Mononuclear cell (primary cell): ENCODE measurements around the gene ENTHD1. TPM values are rescaled to one million over a fixed set of nuclear protein-coding genes. Genes with fewer than 3 reads are reported as not detected.
A peak's percentile ranks its signal among the peaks of the same experiment; 100 is the strongest.
"Not testable (repeated sequence)": the region's sequence is repeated elsewhere in the genome, so short reads cannot be mapped to it uniquely, and the experiment has no call there.

ENCODE experiments used
- H3K27me3 ChIP-seq: 2 replicates; pipeline ENCODE4 v1.6.0; 2011; ENCODE audit warnings: low read length, control low read depth; ENCODE audit not compliant: insufficient read depth
- H3K4me1 ChIP-seq: 2 replicates; pipeline ENCODE4 v1.5.1; 2011; ENCODE audit warnings: mild to moderate bottlenecking, low read length, control low read depth; ENCODE audit not compliant: insufficient read depth
- H3K4me3 ChIP-seq: 2 replicates; pipeline ENCODE4 v1.5.1; 2011; ENCODE audit warnings: mild to moderate bottlenecking, low read length, moderate library complexity
- H3K9me3 ChIP-seq: 2 replicates; pipeline ENCODE4 v1.5.1; 2011; ENCODE audit warnings: low read depth, mild to moderate bottlenecking, control low read depth, low read length
- total RNA-seq: library from RNA; depleted of rRNA; stranded (reverse); fragments of >200 nt; gene quantifications from one replicate; pipeline ENCODE4 v1.2.3, GENCODE V29; 2012

The ENTHD1 gene
- total RNA-seq, 1 donor: 0.10 TPM

DNA sequence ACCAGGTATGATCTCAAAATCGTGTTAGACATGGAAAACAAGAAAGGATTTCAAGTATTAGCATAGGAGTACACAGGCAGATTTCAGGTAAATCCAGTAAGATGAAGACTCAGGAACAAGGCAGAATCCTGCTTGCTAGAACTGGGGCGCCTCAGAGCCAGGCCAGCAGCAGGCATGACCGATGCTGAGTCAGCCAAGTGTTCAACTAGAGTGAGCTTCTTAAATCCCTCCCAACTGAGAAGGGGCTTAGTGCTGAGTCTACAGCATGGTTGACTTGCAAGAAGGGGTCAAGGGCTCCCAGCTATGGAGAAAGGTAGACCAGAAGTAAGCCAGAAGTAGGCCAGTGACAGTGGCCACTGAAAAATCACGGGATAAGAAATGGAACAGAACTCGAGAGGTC, 19.8 kb upstream of the ENTHD1 start:
- H3K4me3 ChIP-seq: no peak overlapping the region
- H3K27me3 ChIP-seq: no peaks in the 10 kb centered on the region
- no peaks in the 10 kb centered on the region for H3K9me3 ChIP-seq
- peaks cover 85% of the 10 kb centered on the region for H3K4me1 ChIP-seq

DNA sequence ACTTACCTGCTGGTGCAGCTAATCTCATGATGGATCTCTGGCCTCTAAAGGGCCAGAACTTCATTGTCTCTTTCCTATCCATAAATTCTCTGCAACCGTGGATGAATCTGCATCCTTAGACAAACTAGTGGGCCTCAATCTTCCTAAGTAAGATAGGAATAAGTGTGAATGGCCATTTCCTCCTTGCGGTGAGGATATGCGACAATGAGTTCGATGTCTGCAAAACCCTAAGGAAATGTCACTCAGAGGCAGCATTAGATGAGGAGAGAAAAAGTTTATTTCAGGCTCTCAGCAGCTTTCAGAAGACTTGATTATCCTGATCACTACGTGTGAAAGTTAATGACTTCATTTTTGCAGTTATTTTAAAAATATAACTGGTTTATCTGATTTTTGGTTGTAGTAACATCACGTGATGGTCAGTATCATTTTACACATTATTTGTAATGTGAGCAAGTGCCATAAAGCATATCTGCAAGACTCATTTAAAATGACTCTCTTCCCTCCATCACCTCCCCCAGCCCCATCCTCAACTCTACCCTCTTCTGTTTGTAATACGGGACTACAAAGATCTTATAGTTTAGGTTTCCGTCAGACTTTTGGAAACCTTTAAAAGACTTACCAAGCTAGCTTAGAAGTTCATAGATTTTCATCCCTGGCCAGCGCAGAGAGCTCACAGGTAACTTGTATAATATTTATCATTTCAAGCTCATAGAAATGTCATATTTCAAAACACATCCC, 17.5 kb upstream of the ENTHD1 start:
- H3K27me3 ChIP-seq: no peaks in the 10 kb centered on the region
- H3K4me1 ChIP-seq: peaks cover 72% of the 10 kb centered on the region
- no peaks in the 10 kb centered on the region for H3K9me3 ChIP-seq
- no peak overlapping the region for H3K4me3 ChIP-seq

DNA sequence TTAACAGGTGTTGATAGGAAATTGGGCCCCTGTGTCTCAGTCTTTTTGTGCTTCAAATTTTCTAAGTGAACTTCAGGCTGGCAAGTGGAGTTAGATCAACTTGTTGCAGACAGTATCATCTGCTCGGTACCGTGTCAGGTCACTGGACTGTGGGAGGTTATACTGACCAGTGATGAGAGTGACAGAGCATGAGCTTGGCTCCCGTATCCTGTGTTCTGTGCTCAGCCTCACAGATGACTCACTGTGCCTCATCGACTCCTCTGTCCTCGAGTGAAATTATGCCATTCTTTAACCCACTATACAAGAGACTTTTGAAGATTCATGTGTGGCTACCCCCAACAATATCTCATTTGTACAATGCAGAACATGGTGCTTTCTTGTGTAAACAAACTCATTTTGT, 15.2 kb upstream of the ENTHD1 start:
- Histone ChIP-seq H3K4me1 (peaks cover 49% of the 10 kb centered on the region), H3K4me3 (no peak overlapping the region), H3K9me3 (no peaks in the 10 kb centered on the region)

DNA sequence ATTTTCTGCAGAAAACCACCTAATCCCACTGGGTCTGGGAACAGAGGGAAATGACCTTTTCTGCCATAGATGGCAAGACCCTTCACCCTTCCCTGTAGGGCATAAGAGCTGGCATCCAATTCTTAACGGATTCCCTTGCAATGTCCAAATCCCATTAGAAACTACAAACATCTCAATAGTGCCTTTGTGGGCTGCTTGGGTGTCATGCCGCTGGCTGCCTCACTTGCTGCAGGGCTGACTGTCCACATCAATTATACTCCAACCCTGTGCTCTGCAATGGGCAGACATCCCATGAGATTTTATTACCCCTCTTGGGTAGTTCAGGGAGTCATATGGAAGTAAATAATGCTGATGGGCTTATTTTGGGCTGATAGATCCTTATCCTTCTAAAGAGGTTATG, 14.6 kb upstream of the ENTHD1 start:
- no peaks in the 10 kb centered on the region for H3K27me3 ChIP-seq
- peaks cover 43% of the 10 kb centered on the region for H3K4me1 ChIP-seq
- no peaks in the 10 kb centered on the region for H3K9me3 ChIP-seq
- peak overlapping the region; percentile 12 for H3K4me3 ChIP-seq

More for the DNA sequence above, 15.2 kb upstream of the ENTHD1 start:
- H3K27me3 ChIP-seq: no peaks in the 10 kb centered on the region

DNA sequence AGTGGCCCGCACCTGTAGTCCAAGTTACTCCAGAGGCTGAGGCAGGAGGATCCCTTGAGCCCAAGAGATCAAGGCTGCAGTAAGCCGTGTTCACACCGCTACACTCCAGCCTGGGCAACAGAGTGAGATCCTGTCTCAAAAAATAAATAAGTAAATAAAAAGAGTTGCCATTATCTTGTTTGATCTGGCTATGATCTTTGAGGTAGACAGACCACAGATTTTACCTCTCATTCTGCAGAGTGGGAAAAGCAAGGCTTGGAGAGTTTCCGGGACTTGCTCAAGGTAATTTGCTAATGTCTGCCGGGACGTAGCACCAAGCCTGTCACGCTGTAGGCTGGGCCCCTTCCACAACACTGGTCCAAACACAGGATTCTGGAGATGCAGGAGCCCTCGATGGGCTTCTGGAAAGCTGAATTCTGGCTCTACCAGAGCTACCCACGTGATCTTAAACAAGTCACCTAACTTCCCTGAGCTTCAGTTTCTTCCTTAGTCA, 14.1 kb upstream of the ENTHD1 start:
- no peaks in the 10 kb centered on the region for H3K9me3 ChIP-seq
- peak overlapping the region; percentile 12 for H3K4me3 ChIP-seq
- peaks cover 39% of the 10 kb centered on the region for H3K4me1 ChIP-seq
- H3K27me3 ChIP-seq: no peaks in the 10 kb centered on the region

DNA sequence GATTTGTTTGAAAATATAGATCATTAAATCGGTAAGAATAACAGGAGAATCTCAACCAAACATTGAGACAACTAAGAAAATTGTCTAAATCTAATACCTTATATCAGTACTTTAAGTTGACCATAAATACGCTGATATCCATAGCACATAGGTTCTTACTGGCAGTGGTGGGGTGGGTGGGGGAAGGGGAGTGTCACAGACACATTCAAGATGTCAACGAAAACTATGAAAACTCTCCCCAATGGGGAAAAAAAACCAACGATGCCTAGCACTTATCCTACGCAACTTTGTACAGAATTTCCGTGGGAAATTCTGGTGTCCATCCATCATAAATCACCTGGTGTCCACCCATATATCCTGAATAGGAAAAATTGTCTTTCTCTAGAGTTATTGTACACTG, 13.5 kb upstream of the ENTHD1 start:
- peak overlapping the region; percentile 12 for H3K4me3 ChIP-seq
- peaks cover 33% of the 10 kb centered on the region for H3K4me1 ChIP-seq
- H3K27me3 ChIP-seq: no peaks in the 10 kb centered on the region
- H3K9me3 ChIP-seq: no peaks in the 10 kb centered on the region

DNA sequence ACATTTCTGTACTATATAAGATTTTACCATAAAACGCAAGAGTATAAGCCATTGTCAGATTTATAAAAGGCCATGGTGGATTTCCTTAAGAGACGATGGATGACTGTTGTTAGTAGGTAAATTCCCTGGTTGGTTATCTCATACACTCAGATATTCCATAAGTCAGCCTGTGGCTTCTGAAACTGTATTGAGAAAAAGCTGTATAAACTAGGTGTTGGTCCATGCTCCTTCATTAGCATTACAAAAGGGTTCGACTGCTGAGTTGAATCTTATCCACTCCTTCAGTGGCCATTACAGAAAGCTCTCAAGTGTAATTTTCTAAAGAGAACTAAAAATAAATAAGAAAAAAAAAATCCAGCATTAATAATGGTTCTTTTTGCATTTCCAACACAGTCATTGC, 12.6 kb upstream of the ENTHD1 start:
- no peaks in the 10 kb centered on the region for H3K9me3 ChIP-seq
- H3K27me3 ChIP-seq: no peaks in the 10 kb centered on the region
- H3K4me1 ChIP-seq: peaks cover 28% of the 10 kb centered on the region
- peak overlapping the region; percentile 65 for H3K4me3 ChIP-seq

DNA sequence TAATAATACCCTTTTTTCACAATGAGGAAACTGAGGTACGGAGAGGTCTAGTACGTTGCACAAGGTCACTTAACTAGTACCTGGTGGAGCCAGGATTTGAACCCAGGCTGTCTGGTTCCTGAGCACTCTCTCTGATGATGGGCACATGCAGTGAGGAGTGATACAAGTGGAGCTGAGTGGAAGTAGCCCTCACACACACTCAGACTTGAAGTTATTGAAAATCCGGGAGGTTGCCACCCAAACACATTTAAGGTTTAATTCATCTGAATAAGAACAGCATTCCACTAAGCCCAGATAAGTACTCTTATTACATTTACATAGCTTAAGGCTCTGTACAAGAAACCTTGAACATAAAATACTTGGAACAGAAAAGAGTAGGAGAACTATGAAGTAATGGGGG, 12.1 kb upstream of the ENTHD1 start:
- H3K4me3 ChIP-seq: peak overlapping the region; percentile 65
- peaks cover 27% of the 10 kb centered on the region for H3K4me1 ChIP-seq
- H3K9me3 ChIP-seq: no peaks in the 10 kb centered on the region
- no peaks in the 10 kb centered on the region for H3K27me3 ChIP-seq

DNA sequence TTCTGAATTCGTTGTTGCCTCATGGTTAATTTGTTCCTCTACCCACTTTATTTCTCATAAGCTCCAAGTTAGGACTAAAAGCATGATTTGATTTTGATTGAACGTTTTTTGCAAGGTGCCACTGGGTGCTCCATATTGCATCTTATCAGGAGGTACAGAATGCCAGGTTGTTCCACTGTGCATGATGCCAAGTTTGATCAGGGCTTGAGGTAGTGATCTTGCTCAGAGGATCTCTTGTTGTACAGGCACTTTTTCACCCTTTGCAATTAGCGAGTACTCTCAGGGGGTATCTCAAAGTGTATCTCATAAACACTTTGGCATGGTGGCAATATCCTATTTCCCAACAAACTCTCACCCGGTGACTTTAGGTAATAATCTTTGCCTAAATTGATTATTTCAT, 11.3 kb upstream of the ENTHD1 start:
- no peaks in the 10 kb centered on the region for H3K27me3 ChIP-seq
- no peaks in the 10 kb centered on the region for H3K9me3 ChIP-seq
- H3K4me3 ChIP-seq: peak overlapping the region; percentile 65
- H3K4me1 ChIP-seq: peaks cover 29% of the 10 kb centered on the region

DNA sequence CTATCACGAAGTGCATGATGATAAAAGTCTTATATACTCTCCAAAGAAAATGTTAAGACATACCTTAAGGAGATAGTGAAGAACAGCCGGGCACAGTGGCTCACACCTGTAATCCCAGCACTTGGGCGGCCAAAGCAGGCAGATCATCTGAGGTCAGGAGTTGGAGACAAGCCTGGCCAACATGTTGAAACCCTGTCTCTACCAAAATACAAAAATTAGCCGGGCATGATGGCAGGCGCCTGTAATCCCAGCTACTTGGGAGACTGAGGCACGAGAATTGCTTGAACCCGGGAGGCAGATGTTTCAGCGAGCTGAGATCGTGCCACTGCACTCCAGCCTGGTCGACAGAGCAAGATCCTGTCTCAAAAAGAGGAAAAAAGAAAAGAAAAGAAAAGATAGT, 10.5 kb upstream of the ENTHD1 start:
- H3K27me3 ChIP-seq, H3K9me3 ChIP-seq: not testable (repeated sequence)
- peak overlapping the region; percentile 65 for H3K4me3 ChIP-seq
- peaks cover 30% of the 10 kb centered on the region for H3K4me1 ChIP-seq

DNA sequence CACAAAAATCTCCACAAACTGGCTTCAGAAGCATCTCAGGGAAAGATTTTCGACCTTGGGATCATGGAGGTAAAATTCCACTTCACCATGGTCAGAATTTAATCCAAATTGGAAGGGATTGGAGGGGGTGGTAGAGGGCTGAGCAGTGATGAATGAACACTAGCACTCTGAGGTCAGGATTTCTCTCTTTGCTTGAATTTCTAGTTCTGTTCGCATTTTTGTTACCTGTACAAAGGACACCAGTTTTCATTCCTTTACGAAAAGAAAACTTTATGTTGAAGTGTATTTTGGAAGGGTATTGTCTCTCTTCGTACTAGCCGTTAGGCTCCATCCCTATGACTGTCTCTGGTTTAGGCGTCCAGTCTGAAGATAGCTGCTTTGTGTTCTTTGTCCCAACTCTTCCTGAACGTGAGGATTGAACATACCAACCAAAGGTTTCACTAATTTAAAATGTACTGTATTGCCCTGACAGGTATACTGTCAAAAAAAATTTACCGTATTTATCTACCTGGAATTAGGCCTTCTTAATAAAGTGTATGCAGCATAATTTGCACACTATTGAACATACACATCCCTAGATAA, 8.1 kb upstream of the ENTHD1 start:
- H3K4me1 ChIP-seq: peaks cover 41% of the 10 kb centered on the region
- no peaks in the 10 kb centered on the region for H3K9me3 ChIP-seq
- H3K27me3 ChIP-seq: no peaks in the 10 kb centered on the region
- H3K4me3 ChIP-seq: peak overlapping the region; percentile 65

DNA sequence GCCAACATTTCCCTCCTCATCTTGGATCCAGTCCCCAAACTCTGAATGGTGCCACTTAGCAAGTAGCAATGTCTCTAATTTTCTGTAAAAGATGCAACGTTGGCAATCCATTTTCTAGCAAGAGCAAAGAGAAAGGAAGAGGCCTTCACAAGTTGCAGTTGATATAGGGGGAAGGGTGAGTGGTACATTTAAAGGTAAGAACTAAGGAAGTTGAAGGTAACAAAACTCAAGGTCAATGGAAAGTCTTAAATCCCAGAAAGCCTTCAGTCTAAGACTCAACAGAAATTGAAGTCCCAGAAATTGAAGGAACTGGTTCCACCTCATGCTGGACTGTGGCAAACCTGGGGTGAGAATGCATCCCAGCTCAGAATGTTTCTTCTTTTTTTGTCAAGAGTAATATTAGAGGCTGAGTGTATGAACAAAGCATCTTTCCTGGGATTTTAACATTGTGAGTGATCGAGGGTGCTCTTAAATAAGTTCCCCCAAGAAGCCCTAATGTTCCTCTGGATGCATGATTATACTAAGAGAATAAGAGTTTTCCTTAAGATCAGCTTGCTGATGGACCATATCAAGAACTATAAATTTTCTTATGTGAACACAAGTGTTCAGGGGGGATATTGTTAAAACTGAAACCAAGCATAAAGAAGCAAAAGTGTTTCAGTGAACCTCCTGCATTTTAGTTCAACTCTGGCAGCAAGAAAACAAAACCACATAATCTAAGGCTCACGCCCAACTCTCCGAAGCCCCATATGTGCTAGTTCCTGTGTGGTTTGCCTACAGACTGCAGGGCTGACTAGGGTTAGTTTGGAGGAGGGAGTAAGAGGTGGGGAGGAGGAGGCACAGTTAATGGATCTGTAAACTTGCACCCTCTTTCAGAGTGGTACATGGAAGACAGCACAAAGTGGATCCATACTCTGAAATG, 7.0 kb upstream of the ENTHD1 start, which contains the start of gene GRAP2:
Gene GRAP2 (plus strand): TSS at position 779 of the 922 bp plus-strand sequence. CDS start 46,023 bp downstream, outside the sequence.
- no peaks in the 10 kb centered on the region for H3K9me3 ChIP-seq
- no peaks in the 10 kb centered on the region for H3K27me3 ChIP-seq
- peaks cover 41% of the 10 kb centered on the region for H3K4me1 ChIP-seq
- peak within 1 kb of the TSS; percentile 65 for H3K4me3 ChIP-seq

DNA sequence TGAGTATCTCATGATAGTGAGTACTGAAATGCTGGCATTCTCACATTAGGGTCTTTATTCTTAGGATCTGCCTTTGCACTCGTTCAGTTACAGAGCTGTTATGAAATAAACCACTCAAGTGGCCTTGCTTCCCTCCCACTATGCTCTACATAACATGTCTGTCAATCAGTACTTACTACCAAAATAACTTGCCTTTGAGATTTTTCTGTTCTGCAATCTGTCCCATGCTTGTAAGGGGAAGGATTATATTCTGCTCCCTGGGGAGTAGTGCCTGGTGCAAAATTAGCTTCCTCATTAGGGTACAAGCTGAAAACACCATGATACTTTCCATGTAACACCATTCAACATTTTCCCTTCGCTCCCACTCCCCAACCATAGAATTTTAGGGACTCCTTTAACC, 5.4 kb upstream of the ENTHD1 start:
- Histone ChIP-seq H3K27me3 (no peaks in the 10 kb centered on the region), H3K4me3 (no peak overlapping the region), H3K4me1 (peaks cover 41% of the 10 kb centered on the region), H3K9me3 (no peaks in the 10 kb centered on the region)

DNA sequence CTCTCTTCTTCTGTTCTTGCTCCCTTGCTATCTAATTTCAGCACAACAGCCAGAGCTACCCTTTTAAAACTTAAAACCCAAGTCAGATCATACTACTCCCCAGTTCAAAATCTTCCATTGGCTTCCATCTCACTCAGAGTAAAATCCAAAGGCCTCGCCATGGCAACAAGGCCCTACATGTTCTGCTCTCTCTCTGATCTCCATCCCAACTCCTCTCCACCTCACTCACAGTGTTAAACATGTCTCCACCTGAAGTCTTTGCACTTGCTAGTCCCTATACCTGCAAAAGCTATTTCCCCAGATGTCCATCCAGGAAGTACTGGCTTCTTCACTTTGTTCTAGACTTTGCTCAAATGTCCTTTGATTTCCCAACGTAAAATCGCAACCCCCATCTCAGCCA, 4.3 kb upstream of the ENTHD1 start:
- no peaks in the 10 kb centered on the region for H3K27me3 ChIP-seq
- no peak overlapping the region for H3K4me3 ChIP-seq
- H3K9me3 ChIP-seq: no peaks in the 10 kb centered on the region
- peaks cover 41% of the 10 kb centered on the region for H3K4me1 ChIP-seq
